ENCODE measurements around the gene UBE2G2. TPM values are rescaled to one million over a fixed set of nuclear protein-coding genes. Genes with fewer than 3 reads are reported as not detected.

UBE2G2 gene
- total RNA-seq, 1 experiment from 2014 or later, result 117 TPM

DNA sequence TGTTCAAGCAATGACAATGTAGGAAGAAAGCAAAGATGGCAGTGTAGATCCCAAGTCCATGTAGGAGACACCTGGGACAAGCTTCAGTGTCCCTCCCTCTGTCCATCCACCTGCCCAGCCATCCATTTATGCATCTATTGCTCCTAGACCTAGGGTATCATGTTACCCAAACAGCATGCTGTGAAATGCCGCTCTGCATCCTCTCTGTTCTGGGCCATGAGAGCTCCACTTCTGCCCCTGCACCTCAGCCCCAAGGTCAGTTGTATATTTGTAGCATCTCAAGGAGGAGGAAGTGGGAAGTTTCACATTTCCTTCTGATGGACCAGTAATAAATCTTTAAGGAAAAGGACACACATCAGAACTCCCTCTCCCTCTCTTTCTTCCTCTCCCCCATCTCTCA, 62.3 kb downstream of the UBE2G2 start:
- Mint-ChIP-seq H3K4me1 (peaks cover 25% of the 10 kb centered on the region), H3K27ac (no peak overlapping the region), H3K36me3 (peaks cover 65% of the 10 kb centered on the region), H3K9me3 (peaks cover 71% of the 10 kb centered on the region), H3K4me3 (no peak overlapping the region), H3K27me3 (ENCODE audit: low read depth) (peaks cover 22% of the 10 kb centered on the region)
- CTCF ChIA-PET, result interaction anchor here (1.1 to 2.4 kb wide), 3 partner anchors 10 to 21 kb away, joined by 3 to 6 read pairs (median 5); no protein-coding TSS in a partner anchor
- no peak for ATAC-seq
- DNase-seq (ENCODE audit: low spot score), result no peak
- POLR2A ChIA-PET, result no interaction called here
- TF ChIP-seq, protein P1, sequence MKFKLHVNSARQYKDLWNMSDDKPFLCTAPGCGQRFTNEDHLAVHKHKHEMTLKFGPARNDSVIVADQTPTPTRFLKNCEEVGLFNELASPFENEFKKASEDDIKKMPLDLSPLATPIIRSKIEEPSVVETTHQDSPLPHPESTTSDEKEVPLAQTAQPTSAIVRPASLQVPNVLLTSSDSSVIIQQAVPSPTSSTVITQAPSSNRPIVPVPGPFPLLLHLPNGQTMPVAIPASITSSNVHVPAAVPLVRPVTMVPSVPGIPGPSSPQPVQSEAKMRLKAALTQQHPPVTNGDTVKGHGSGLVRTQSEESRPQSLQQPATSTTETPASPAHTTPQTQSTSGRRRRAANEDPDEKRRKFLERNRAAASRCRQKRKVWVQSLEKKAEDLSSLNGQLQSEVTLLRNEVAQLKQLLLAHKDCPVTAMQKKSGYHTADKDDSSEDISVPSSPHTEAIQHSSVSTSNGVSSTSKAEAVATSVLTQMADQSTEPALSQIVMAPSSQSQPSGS (CRISPR knock-in tag; IDR thresholded peaks at IDR 0.05; ENCODE audit: borderline replicate concordance, low read depth), result no peak
- TF ChIP-seq, protein P2, sequence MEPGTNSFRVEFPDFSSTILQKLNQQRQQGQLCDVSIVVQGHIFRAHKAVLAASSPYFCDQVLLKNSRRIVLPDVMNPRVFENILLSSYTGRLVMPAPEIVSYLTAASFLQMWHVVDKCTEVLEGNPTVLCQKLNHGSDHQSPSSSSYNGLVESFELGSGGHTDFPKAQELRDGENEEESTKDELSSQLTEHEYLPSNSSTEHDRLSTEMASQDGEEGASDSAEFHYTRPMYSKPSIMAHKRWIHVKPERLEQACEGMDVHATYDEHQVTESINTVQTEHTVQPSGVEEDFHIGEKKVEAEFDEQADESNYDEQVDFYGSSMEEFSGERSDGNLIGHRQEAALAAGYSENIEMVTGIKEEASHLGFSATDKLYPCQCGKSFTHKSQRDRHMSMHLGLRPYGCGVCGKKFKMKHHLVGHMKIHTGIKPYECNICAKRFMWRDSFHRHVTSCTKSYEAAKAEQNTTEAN (CRISPR knock-in tag; IDR thresholded peaks at IDR 0.05), result no peak
- TF ChIP-seq TP53 (CRISPR knock-in tag; IDR thresholded peaks at IDR 0.05), result no peak
- no peak for TF ChIP-seq MXD4 (CRISPR knock-in tag; IDR thresholded peaks at IDR 0.05; ENCODE audit: borderline replicate concordance)
- TF ChIP-seq, protein P3, sequence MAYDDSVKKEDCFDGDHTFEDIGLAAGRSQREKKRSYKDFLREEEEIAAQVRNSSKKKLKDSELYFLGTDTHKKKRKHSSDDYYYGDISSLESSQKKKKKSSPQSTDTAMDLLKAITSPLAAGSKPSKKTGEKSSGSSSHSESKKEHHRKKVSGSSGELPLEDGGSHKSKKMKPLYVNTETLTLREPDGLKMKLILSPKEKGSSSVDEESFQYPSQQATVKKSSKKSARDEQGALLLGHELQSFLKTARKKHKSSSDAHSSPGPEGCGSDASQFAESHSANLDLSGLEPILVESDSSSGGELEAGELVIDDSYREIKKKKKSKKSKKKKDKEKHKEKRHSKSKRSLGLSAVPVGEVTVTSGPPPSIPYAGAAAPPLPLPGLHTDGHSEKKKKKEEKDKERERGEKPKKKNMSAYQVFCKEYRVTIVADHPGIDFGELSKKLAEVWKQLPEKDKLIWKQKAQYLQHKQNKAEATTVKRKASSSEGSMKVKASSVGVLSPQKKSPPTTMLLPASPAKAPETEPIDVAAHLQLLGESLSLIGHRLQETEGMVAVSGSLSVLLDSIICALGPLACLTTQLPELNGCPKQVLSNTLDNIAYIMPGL (CRISPR knock-in tag; IDR thresholded peaks at IDR 0.05), result no peak
- no peak for TF ChIP-seq NFE2L1 (CRISPR knock-in tag; IDR thresholded peaks at IDR 0.05)
- TF ChIP-seq PRRX2 (CRISPR knock-in tag; IDR thresholded peaks at IDR 0.05), result no peak
- TF ChIP-seq, protein P4, sequence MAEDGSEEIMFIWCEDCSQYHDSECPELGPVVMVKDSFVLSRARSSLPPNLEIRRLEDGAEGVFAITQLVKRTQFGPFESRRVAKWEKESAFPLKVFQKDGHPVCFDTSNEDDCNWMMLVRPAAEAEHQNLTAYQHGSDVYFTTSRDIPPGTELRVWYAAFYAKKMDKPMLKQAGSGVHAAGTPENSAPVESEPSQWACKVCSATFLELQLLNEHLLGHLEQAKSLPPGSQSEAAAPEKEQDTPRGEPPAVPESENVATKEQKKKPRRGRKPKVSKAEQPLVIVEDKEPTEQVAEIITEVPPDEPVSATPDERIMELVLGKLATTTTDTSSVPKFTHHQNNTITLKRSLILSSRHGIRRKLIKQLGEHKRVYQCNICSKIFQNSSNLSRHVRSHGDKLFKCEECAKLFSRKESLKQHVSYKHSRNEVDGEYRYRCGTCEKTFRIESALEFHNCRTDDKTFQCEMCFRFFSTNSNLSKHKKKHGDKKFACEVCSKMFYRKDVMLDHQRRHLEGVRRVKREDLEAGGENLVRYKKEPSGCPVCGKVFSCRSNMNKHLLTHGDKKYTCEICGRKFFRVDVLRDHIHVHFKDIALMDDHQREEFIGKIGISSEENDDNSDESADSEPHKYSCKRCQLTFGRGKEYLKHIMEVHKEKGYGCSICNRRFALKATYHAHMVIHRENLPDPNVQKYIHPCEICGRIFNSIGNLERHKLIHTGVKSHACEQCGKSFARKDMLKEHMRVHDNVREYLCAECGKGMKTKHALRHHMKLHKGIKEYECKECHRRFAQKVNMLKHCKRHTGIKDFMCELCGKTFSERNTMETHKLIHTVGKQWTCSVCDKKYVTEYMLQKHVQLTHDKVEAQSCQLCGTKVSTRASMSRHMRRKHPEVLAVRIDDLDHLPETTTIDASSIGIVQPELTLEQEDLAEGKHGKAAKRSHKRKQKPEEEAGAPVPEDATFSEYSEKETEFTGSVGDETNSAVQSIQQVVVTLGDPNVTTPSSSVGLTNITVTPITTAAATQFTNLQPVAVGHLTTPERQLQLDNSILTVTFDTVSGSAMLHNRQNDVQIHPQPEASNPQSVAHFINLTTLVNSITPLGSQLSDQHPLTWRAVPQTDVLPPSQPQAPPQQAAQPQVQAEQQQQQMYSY (CRISPR knock-in tag; IDR thresholded peaks at IDR 0.05), result no peak
- no peak for TF ChIP-seq MYBL2 (CRISPR knock-in tag; IDR thresholded peaks at IDR 0.05)
- no peak for TF ChIP-seq EMX1 (CRISPR knock-in tag; IDR thresholded peaks at IDR 0.05)
- no peak for TF ChIP-seq ZNF263 (CRISPR knock-in tag; IDR thresholded peaks at IDR 0.05; ENCODE audit: low read depth)
- TF ChIP-seq ATF1 (CRISPR knock-in tag; IDR thresholded peaks at IDR 0.05), result no peak
- no peak for TF ChIP-seq NR2C2 (CRISPR knock-in tag; IDR thresholded peaks at IDR 0.05)

DNA sequence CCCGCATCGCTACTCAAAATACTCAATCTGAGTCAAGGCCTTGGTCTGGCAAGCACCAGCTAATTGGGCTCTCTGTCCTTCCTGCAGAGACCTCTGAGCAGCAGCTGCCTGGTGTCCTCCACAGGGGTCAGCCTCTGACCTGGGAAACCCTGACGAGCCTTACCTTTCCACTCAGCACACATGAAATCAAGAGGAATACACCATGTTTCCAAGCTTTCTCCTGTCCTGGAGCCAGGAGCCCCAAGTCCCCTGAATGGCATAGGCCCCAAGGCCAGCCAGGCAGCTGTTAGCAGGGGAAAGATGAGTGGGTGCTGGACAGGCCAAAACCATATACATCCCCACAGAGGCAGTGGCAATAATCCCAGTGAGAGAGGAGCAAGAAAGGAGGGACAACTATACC, 63.0 kb downstream of the UBE2G2 start:
- H3K36me3 Mint-ChIP-seq, result peaks cover 59% of the 10 kb centered on the region
- H3K27me3 Mint-ChIP-seq (ENCODE audit: low read depth), result peaks cover 22% of the 10 kb centered on the region
- H3K4me1 Mint-ChIP-seq, result peaks cover 25% of the 10 kb centered on the region
- no peak for ATAC-seq
- ChIA-PET CTCF (interaction anchor here (1.1 kb wide), 1 partner anchor 13 kb away, joined by 3 read pairs; no protein-coding TSS in a partner anchor), POLR2A (no interaction called here)
- DNase-seq (ENCODE audit: low spot score), result no peak
- no peak overlapping the region for H3K27ac Mint-ChIP-seq
- H3K4me3 Mint-ChIP-seq, result no peak overlapping the region
- H3K9me3 Mint-ChIP-seq, result peaks cover 64% of the 10 kb centered on the region
- TF ChIP-seq, protein P5, sequence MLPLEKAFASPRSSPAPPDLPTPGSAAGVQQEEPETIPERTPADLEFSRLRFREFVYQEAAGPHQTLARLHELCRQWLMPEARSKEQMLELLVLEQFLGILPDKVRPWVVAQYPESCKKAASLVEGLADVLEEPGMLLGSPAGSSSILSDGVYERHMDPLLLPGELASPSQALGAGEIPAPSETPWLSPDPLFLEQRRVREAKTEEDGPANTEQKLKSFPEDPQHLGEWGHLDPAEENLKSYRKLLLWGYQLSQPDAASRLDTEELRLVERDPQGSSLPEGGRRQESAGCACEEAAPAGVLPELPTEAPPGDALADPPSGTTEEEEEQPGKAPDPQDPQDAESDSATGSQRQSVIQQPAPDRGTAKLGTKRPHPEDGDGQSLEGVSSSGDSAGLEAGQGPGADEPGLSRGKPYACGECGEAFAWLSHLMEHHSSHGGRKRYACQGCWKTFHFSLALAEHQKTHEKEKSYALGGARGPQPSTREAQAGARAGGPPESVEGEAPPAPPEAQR (CRISPR knock-in tag; IDR thresholded peaks at IDR 0.05), result no peak
- TF ChIP-seq, protein P6, sequence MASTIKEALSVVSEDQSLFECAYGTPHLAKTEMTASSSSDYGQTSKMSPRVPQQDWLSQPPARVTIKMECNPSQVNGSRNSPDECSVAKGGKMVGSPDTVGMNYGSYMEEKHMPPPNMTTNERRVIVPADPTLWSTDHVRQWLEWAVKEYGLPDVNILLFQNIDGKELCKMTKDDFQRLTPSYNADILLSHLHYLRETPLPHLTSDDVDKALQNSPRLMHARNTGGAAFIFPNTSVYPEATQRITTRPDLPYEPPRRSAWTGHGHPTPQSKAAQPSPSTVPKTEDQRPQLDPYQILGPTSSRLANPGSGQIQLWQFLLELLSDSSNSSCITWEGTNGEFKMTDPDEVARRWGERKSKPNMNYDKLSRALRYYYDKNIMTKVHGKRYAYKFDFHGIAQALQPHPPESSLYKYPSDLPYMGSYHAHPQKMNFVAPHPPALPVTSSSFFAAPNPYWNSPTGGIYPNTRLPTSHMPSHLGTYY (CRISPR knock-in tag; IDR thresholded peaks at IDR 0.05), result no peak
- TF ChIP-seq EMX1 (CRISPR knock-in tag; IDR thresholded peaks at IDR 0.05), result no peak
- TF ChIP-seq, protein P7, sequence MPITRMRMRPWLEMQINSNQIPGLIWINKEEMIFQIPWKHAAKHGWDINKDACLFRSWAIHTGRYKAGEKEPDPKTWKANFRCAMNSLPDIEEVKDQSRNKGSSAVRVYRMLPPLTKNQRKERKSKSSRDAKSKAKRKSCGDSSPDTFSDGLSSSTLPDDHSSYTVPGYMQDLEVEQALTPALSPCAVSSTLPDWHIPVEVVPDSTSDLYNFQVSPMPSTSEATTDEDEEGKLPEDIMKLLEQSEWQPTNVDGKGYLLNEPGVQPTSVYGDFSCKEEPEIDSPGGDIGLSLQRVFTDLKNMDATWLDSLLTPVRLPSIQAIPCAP (CRISPR knock-in tag; IDR thresholded peaks at IDR 0.05), result no peak
- no peak for TF ChIP-seq ATF1 (CRISPR knock-in tag; IDR thresholded peaks at IDR 0.05)
- TF ChIP-seq ZNF396 (CRISPR knock-in tag; IDR thresholded peaks at IDR 0.05; ENCODE audit: borderline replicate concordance), result no peak
- TF ChIP-seq, protein P8, sequence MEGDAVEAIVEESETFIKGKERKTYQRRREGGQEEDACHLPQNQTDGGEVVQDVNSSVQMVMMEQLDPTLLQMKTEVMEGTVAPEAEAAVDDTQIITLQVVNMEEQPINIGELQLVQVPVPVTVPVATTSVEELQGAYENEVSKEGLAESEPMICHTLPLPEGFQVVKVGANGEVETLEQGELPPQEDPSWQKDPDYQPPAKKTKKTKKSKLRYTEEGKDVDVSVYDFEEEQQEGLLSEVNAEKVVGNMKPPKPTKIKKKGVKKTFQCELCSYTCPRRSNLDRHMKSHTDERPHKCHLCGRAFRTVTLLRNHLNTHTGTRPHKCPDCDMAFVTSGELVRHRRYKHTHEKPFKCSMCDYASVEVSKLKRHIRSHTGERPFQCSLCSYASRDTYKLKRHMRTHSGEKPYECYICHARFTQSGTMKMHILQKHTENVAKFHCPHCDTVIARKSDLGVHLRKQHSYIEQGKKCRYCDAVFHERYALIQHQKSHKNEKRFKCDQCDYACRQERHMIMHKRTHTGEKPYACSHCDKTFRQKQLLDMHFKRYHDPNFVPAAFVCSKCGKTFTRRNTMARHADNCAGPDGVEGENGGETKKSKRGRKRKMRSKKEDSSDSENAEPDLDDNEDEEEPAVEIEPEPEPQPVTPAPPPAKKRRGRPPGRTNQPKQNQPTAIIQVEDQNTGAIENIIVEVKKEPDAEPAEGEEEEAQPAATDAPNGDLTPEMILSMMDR (IDR thresholded peaks at IDR 0.05), result no peak
- TF ChIP-seq, protein P1 (CRISPR knock-in tag; IDR thresholded peaks at IDR 0.05; ENCODE audit: borderline replicate concordance, low read depth), result no peak
- no peak for TF ChIP-seq GRHL2 (CRISPR knock-in tag; IDR thresholded peaks at IDR 0.05; ENCODE audit: insufficient replicate concordance, severe bottlenecking)
